GM23338 (cell line): ENCODE measurements around the gene PKD1L1. TPM values are rescaled to one million over a fixed set of nuclear protein-coding genes. Genes with fewer than 3 reads are reported as not detected.

ENCODE experiments used
- ATAC-seq: fragments of 200-7000 bp; cut with Tn5 transposase; 3 replicates; pipeline ENCODE4 v1.9.1; 2020
- DNase-seq: peaks from one replicate; pipeline ENCODE4 v3.0.0-alpha.2; 2015; ENCODE audit warnings: low spot score
- H2AFZ ChIP-seq: fragments of 200-600 bp; sonication (generic); 2 replicates; pipeline ENCODE4 v1.8.0; 2016; ENCODE audit warnings: antibody characterized with exemption, mild to moderate bottlenecking, moderate library complexity
- H3F3A ChIP-seq: fragments of 200-600 bp; sonication (generic); replicated peaks from 2 replicates; pipeline ENCODE4 v1.8.0; 2017; ENCODE audit warnings: antibody characterized with exemption, mixed run types, low read depth
- H3K27ac ChIP-seq: fragments of 200-600 bp; sonication (generic); 2 replicates; pipeline ENCODE4 v1.6.1; 2016; ENCODE audit warnings: low read depth
- H3K27me3 ChIP-seq: fragments of 200-600 bp; sonication (generic); 2 replicates; pipeline ENCODE4 v1.8.0; 2016; ENCODE audit warnings: mild to moderate bottlenecking, mixed run types, moderate library complexity; ENCODE audit not compliant: insufficient read depth
- H3K36me3 ChIP-seq: fragments of 200-600 bp; sonication (generic); 2 replicates; pipeline ENCODE4 v1.8.0; 2016; ENCODE audit warnings: mild to moderate bottlenecking; ENCODE audit not compliant: insufficient read depth
- H3K4me1 ChIP-seq: fragments of 200-600 bp; sonication (generic); 2 replicates; pipeline ENCODE4 v1.8.0; 2016; ENCODE audit warnings: mild to moderate bottlenecking, moderate library complexity; ENCODE audit not compliant: insufficient read depth
- H3K4me2 ChIP-seq: fragments of 200-600 bp; sonication (generic); 2 replicates; pipeline ENCODE4 v1.7.1; 2017; ENCODE audit warnings: mixed run types
- H3K4me3 ChIP-seq: fragments of 200-600 bp; sonication (generic); 2 replicates; pipeline ENCODE4 v1.6.1; 2016; ENCODE audit warnings: mixed run types
- H3K79me2 ChIP-seq: fragments of 200-600 bp; sonication (generic); replicated peaks from 2 replicates; pipeline ENCODE4 v1.8.0; 2017; ENCODE audit warnings: mild to moderate bottlenecking; ENCODE audit not compliant: insufficient read depth
- H3K9me2 ChIP-seq: fragments of 200-600 bp; sonication (generic); 2 replicates; pipeline ENCODE4 v1.8.0; 2017; ENCODE audit not compliant: insufficient read depth
- H4K20me1 ChIP-seq: fragments of 200-600 bp; sonication (generic); replicated peaks from 2 replicates; pipeline ENCODE4 v1.8.0; 2017; ENCODE audit warnings: mild to moderate bottlenecking; ENCODE audit not compliant: insufficient read depth
- H3K27ac Mint-ChIP-seq: 2 replicates; pipeline ENCODE4 v1.8.0; 2020; ENCODE audit warnings: inconsistent platforms, mild to moderate bottlenecking, moderate library complexity, mixed read lengths
- H3K27me3 Mint-ChIP-seq: 3 replicates; pipeline ENCODE4 v1.8.0; 2022; ENCODE audit warnings: low read depth, mild to moderate bottlenecking, moderate library complexity, mixed read lengths, inconsistent platforms; ENCODE audit not compliant: insufficient read depth, poor library complexity
- H3K36me3 Mint-ChIP-seq: 3 replicates; pipeline ENCODE4 v1.8.0; 2021; ENCODE audit warnings: low read depth, mild to moderate bottlenecking, inconsistent platforms, moderate library complexity, mixed read lengths
- H3K4me1 Mint-ChIP-seq: 3 replicates; pipeline ENCODE4 v1.8.0; 2020; ENCODE audit warnings: mild to moderate bottlenecking, inconsistent platforms, mixed read lengths
- H3K4me3 Mint-ChIP-seq: 3 replicates; pipeline ENCODE4 v1.8.0; 2021; ENCODE audit warnings: moderate library complexity, mild to moderate bottlenecking, inconsistent platforms, mixed read lengths
- H3K9me3 Mint-ChIP-seq: 3 replicates; pipeline ENCODE4 v1.8.0; 2020; ENCODE audit warnings: moderate library complexity, mild to moderate bottlenecking, inconsistent platforms, mixed read lengths
- CREB1 ChIP-seq: fragments of 250-450 bp; sonication (Bioruptor Pico); IDR thresholded peaks from 2 replicates; pipeline ENCODE4 v1.5.0; 2020; ENCODE audit warnings: low read depth, mild to moderate bottlenecking, moderate library complexity
- EZH2phosphoT487 ChIP-seq: fragments of 200-600 bp; sonication (generic); IDR thresholded peaks from one replicate; pipeline ENCODE4 v1.8.1; 2018; ENCODE audit warnings: antibody characterized with exemption; ENCODE audit not compliant: unreplicated experiment
- JUNB ChIP-seq: IDR thresholded peaks from one replicate; pipeline ENCODE4 v1.6.1; 2016; ENCODE audit warnings: antibody characterized with exemption; ENCODE audit not compliant: unreplicated experiment
- POLR2AphosphoS5 ChIP-seq: IDR thresholded peaks from 2 replicates; pipeline ENCODE4 v1.6.1; 2016; ENCODE audit warnings: antibody characterized with exemption, low read depth
- ZNF331 ChIP-seq: fragments of 250-450 bp; sonication (Bioruptor Pico); IDR thresholded peaks from 2 replicates; pipeline ENCODE4 v1.5.0; 2020; ENCODE audit warnings: low read depth, mild to moderate bottlenecking, moderate library complexity
- polyA plus RNA-seq: library from polyadenylated mRNA; unstranded; fragments of >200 nt; fragmentation: Nextera tagmentation; extraction: Ambion mirVana; gene quantifications from 2 replicates; pipeline ENCODE4 v1.2.1, GENCODE V29; 2016
- total RNA-seq: library from RNA; depleted of rRNA; stranded (reverse); fragments of >200 nt; shearing (Covaris generic); gene quantifications from 2 replicates; pipeline ENCODE4 v1.2.3, GENCODE V29; 2014
- TF ChIP-seq, protein P1 (sequence below): IDR thresholded peaks from 2 replicates; pipeline ENCODE4 v1.6.1; 2016; ENCODE audit warnings: antibody characterized with exemption
- TF ChIP-seq, protein P2 (sequence below), 2 experiments: fragments of 200-600 bp in 1 of 2; sonication (generic) in 1 of 2; conservative IDR thresholded peaks; 2 replicates each; pipeline versions ENCODE4 v1.5.1 to v1.6.1; 2016 to 2017; ENCODE audit warnings: antibody characterized with exemption in 2 of 2, low read depth in 2 of 2, mild to moderate bottlenecking in 2 of 2, moderate library complexity in 1 of 2

Gene PKD1L1
- total and polyA plus RNA-seq, 2 experiments from 2014 or later = 0.03 TPM; not detected in 1

DNA sequence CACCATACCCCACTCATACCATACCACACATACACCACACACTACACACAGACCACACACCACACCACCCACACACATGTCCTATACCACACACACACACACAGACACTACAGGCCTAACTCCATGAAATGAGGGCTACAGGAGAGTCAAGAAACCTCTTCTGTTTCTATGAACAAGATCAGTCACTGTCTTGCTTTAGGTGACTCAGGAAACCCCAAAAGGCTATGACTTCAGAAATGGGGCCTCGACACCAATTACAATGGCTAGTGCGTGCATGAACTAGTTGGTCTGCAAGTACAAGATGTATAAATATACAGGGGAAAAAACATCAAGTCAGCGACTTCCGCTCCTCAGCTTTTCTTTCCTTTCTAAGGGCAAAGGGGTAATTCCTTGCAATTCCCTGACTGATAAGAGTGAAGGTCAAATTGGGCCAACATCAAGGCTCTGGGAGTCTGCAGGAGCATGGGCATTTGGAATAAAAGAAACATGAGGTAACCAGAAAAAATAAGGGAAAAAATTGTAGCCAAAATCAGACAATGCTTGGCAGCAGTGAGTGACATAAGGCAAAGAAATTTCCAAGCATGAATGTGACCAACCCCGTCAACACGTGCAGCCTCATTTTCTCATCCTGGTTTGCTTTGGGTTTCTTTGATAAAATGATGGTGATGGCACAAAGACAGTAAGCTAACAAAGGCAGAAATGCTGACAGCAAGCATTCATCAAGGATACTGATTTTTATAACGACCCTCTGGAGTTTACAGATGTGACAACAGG is 1.5 kb downstream of the PKD1L1 start (continued):
- TF ChIP-seq, protein P1, sequence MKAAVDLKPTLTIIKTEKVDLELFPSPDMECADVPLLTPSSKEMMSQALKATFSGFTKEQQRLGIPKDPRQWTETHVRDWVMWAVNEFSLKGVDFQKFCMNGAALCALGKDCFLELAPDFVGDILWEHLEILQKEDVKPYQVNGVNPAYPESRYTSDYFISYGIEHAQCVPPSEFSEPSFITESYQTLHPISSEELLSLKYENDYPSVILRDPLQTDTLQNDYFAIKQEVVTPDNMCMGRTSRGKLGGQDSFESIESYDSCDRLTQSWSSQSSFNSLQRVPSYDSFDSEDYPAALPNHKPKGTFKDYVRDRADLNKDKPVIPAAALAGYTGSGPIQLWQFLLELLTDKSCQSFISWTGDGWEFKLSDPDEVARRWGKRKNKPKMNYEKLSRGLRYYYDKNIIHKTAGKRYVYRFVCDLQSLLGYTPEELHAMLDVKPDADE = no peak
- TF ChIP-seq ZNF331 (CRISPR knock-in tag) (no peak), EZH2phosphoT487 (no peak), JUNB (no peak), CREB1 (no peak)
- TF ChIP-seq, protein P2, sequence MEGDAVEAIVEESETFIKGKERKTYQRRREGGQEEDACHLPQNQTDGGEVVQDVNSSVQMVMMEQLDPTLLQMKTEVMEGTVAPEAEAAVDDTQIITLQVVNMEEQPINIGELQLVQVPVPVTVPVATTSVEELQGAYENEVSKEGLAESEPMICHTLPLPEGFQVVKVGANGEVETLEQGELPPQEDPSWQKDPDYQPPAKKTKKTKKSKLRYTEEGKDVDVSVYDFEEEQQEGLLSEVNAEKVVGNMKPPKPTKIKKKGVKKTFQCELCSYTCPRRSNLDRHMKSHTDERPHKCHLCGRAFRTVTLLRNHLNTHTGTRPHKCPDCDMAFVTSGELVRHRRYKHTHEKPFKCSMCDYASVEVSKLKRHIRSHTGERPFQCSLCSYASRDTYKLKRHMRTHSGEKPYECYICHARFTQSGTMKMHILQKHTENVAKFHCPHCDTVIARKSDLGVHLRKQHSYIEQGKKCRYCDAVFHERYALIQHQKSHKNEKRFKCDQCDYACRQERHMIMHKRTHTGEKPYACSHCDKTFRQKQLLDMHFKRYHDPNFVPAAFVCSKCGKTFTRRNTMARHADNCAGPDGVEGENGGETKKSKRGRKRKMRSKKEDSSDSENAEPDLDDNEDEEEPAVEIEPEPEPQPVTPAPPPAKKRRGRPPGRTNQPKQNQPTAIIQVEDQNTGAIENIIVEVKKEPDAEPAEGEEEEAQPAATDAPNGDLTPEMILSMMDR (conservative IDR thresholded peaks at IDR 0.05; ENCODE audit: low read depth in 2 of 2) = no peak

DNA sequence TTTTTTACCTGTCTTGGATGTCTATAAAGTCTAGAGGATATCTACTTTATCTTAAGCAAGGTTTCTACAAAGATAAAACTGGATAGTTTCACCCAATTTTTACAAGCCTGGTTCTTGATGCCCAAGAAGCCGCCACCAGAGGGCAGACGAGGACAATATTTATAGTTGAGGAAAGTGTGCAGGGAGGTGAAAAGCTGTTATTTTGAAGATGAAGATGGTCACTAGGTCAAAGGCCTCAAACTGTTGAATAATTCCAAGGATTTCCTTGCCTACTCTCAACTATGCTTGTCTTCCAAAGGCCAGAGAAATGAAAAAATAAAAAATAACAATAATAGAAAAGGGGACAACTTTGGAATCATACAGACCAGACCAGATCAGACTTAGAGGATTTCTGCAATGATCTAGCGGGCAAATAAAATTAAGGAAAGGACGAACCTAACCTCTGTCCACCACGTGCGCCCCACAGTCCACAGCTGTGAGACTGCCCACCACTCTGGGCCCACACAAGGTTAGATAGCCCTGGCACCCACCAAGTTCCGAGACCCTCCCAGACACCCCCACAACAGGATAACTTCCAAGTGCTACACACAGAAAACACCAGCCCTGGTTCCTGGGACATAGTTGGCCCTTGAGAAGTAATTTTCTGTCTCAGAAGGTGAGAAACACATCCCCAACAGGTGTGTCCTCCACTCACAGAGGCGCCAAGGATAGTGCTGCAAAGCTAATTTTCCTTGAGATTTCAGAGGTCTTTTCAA is 2.8 kb downstream of the PKD1L1 start:
- H2AFZ ChIP-seq = no peak overlapping the region
- no peaks in the 10 kb centered on the region for H3K27me3 ChIP-seq
- Mint-ChIP-seq H3K4me1 (peaks cover 22% of the 10 kb centered on the region), H3K4me3 (no peak overlapping the region), H3K9me3 (no peaks in the 10 kb centered on the region), H3K36me3 (no peaks in the 10 kb centered on the region), H3K27ac (no peak overlapping the region), H3K27me3 (peaks cover 12% of the 10 kb centered on the region)
- H3K79me2 ChIP-seq = no peaks in the 10 kb centered on the region
- no peak overlapping the region for H3K4me2 ChIP-seq
- H3K36me3 ChIP-seq = no peaks in the 10 kb centered on the region
- ATAC-seq = peak; percentile 46
- H3K4me3 ChIP-seq = no peak overlapping the region
- H4K20me1 ChIP-seq = no peaks in the 10 kb centered on the region
- peak; percentile 85 for DNase-seq
- no peak overlapping the region for H3K27ac ChIP-seq
- peaks cover 18% of the 10 kb centered on the region for H3K4me1 ChIP-seq
- TF ChIP-seq, protein P2 (conservative IDR thresholded peaks at IDR 0.05; ENCODE audit: low read depth in 2 of 2) = peak; percentile 83 to 96
- TF ChIP-seq POLR2AphosphoS5 = no peak
- no peaks in the 10 kb centered on the region for H3K9me2 ChIP-seq
- H3F3A ChIP-seq = no peaks in the 10 kb centered on the region
